GM23248 (cell line): ENCODE results near the gene MTUS2.

Source experiments
- EZH2 ChIP-seq: fragments of 200-600 bp; sonication (generic); IDR thresholded peaks from 2 replicates; pipeline ENCODE4 v1.6.1; 2018; ENCODE audit warnings: antibody characterized with exemption, mild to moderate bottlenecking; ENCODE audit not compliant: insufficient read depth, poor library complexity, severe bottlenecking
- EZH2phosphoT487 ChIP-seq: fragments of 200-600 bp; sonication (generic); IDR thresholded peaks from 2 replicates; pipeline ENCODE4 v1.6.1; 2018; ENCODE audit warnings: antibody characterized with exemption, moderate library complexity, mild to moderate bottlenecking, low read depth; ENCODE audit not compliant: insufficient read depth

DNA sequence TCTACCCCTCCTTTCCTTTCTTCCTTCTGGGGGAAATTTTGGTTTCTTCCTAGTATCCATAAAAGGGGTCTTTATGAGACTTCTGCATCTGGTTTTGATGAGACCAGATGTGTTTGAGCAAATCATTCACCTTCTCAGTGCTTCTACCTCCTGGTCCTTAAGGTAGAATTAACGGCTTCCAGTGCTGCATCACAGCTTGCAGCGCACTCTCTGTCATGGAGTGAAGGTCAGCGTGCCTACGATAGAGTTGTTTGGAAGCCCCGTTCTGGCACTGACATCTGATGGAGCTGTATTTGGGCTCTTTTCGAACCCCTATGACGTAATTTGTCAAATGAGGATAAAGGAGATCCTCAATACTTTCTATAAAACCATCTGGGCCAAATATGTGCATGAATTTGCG is 164.2 kb downstream of the MTUS2 start:
- TF ChIP-seq EZH2 (no peak), EZH2phosphoT487 (no peak)
